ENCODE results near the gene ATP6V0E2. TPM values are rescaled to one million over a fixed set of nuclear protein-coding genes. Genes with fewer than 3 reads are reported as not detected.
A peak's percentile ranks its signal among the peaks of the same experiment; 100 is the strongest.

The ATP6V0E2 gene
- total RNA-seq, 2 donors from 2014 or later = 32.6 to 64.3 TPM

DNA sequence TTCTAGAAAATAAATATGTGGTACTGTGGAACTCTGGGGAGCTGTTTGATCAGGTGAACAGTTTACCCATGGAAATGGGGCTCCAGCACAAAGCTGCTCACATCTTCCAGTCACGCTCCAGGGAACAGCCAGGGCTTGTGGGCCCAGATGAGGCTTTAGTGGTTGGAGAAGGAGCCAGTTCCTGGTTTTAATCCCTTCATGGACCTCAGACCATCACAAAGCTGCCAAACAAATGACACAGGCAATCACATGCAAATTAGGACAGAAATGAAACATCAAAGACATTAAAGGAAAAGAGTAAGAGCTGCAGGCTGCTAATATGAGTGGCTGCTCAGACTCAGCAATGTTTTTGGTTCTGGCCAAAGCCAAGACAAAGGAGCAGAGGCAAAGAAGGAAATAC is 2.2 kb upstream of the ATP6V0E2 start:
- peak overlapping the region; percentile 51 for H3K4me3 Mint-ChIP-seq
- no peaks in the 10 kb centered on the region for H3K27me3 Mint-ChIP-seq
- ATAC-seq (no peak), DNase-seq (ENCODE audit: low spot score) (peak; percentile 13)
- H3K4me1 Mint-ChIP-seq (ENCODE audit: low read depth in 2 of 2) = peaks cover 41 to 52% of the 10 kb centered on the region in 2 donors
- H3K9me3 Mint-ChIP-seq = no peaks in the 10 kb centered on the region
- H3K36me3 Mint-ChIP-seq = no peaks in the 10 kb centered on the region
- peak overlapping the region; percentile 21 to 41 for H3K27ac Mint-ChIP-seq

- peak overlapping the region; percentile 68 to 70 for H3K27ac Mint-ChIP-seq
- H3K4me3 Mint-ChIP-seq = peak overlapping the region; percentile 82
- H3K36me3 Mint-ChIP-seq = no peaks in the 10 kb centered on the region
- ATAC-seq (no peak), DNase-seq (ENCODE audit: low spot score) (peak; percentile 48)
- peaks cover 41 to 52% of the 10 kb centered on the region in 2 donors for H3K4me1 Mint-ChIP-seq (ENCODE audit: low read depth in 2 of 2)
- no peaks in the 10 kb centered on the region for H3K9me3 Mint-ChIP-seq
- H3K27me3 Mint-ChIP-seq = no peaks in the 10 kb centered on the region
These were observed 1.2 kb upstream of the ATP6V0E2 start for GRCh38 chr7:149872419-149873073.

GRCh38 chr7:149873970-149874643 is 338 bp downstream of the ATP6V0E2 start:
- Mint-ChIP-seq H3K4me1 (ENCODE audit: low read depth in 2 of 2) (peaks cover 41 to 49% of the 10 kb centered on the region in 2 donors), H3K36me3 (no peaks in the 10 kb centered on the region), H3K27ac (peak overlapping the region; percentile 68 to 70), H3K27me3 (no peaks in the 10 kb centered on the region), H3K9me3 (no peaks in the 10 kb centered on the region), H3K4me3 (peak overlapping the region; percentile 82)
- no peak for DNase-seq (ENCODE audit: low spot score)
- peak in 1 of 2 donors; percentile 48 for ATAC-seq

DNA sequence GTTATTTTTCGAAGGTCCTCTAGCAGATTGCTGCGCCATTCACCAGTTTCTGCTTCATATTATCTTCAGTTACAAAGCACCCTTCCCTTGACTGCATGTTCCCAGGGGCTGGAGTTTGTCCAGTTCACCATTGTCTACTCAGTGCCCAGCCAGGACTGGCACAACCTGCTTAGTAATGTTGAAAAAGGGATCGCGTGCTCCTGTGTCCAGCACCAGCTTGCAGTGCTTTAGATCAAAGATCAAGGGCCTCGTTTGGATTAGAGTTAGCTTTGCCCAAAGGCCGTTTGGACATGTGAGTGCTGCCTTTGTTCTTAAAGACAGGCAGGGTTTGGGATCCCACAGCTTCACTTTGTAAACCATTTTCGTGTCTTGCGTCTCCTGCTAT is 867 bp downstream of the ATP6V0E2 start:
- no peaks in the 10 kb centered on the region for H3K36me3 Mint-ChIP-seq
- H3K27me3 Mint-ChIP-seq = no peaks in the 10 kb centered on the region
- ATAC-seq = no peak
- peak; percentile 44 for DNase-seq (ENCODE audit: low spot score)
- peak overlapping the region; percentile 82 for H3K4me3 Mint-ChIP-seq
- H3K27ac Mint-ChIP-seq = peak overlapping the region; percentile 62 to 68
- no peaks in the 10 kb centered on the region for H3K9me3 Mint-ChIP-seq
- peaks cover 39 to 44% of the 10 kb centered on the region in 2 donors for H3K4me1 Mint-ChIP-seq (ENCODE audit: low read depth in 2 of 2)

GRCh38 chr7:149875396-149875795 is 1.6 kb downstream of the ATP6V0E2 start:
- Mint-ChIP-seq H3K27ac (peak overlapping the region; percentile 62 to 68), H3K9me3 (no peaks in the 10 kb centered on the region), H3K4me3 (peak overlapping the region; percentile 82), H3K4me1 (ENCODE audit: low read depth in 2 of 2) (peaks cover 32 to 36% of the 10 kb centered on the region in 2 donors), H3K36me3 (no peaks in the 10 kb centered on the region), H3K27me3 (no peaks in the 10 kb centered on the region)
- ATAC-seq = no peak
- DNase-seq (ENCODE audit: low spot score) = peak; percentile 29

- Mint-ChIP-seq H3K27ac (no peak overlapping the region), H3K4me1 (ENCODE audit: low read depth in 2 of 2) (peaks cover 17 to 19% of the 10 kb centered on the region in 2 donors), H3K4me3 (no peak overlapping the region), H3K36me3 (no peaks in the 10 kb centered on the region), H3K9me3 (no peaks in the 10 kb centered on the region), H3K27me3 (no peaks in the 10 kb centered on the region)
- DNase-seq (ENCODE audit: low spot score) = no peak
- ATAC-seq = no peak
These were observed 4.2 kb downstream of the ATP6V0E2 start for GRCh38 chr7:149877890-149878522.

- Mint-ChIP-seq H3K4me1 (ENCODE audit: low read depth in 2 of 2) (peaks cover 22 to 24% of the 10 kb centered on the region in 2 donors), H3K4me3 (no peak overlapping the region), H3K27me3 (no peaks in the 10 kb centered on the region), H3K9me3 (no peaks in the 10 kb centered on the region), H3K27ac (no peak overlapping the region), H3K36me3 (no peaks in the 10 kb centered on the region)
- peak; percentile 12 for DNase-seq (ENCODE audit: low spot score)
- ATAC-seq = no peak
These were observed 4.8 kb downstream of the ATP6V0E2 start for GRCh38 chr7:149878523-149878921.

- no peaks in the 10 kb centered on the region for H3K36me3 Mint-ChIP-seq
- H3K4me1 Mint-ChIP-seq (ENCODE audit: low read depth in 2 of 2) = peaks cover 22 to 24% of the 10 kb centered on the region in 2 donors
- no peaks in the 10 kb centered on the region for H3K9me3 Mint-ChIP-seq
- peak; percentile 46 for DNase-seq (ENCODE audit: low spot score)
- no peaks in the 10 kb centered on the region for H3K27me3 Mint-ChIP-seq
- H3K27ac Mint-ChIP-seq = no peak overlapping the region
- H3K4me3 Mint-ChIP-seq = no peak overlapping the region
- ATAC-seq = no peak
These were observed 5.5 kb downstream of the ATP6V0E2 start for GRCh38 chr7:149879271-149879743.

DNA sequence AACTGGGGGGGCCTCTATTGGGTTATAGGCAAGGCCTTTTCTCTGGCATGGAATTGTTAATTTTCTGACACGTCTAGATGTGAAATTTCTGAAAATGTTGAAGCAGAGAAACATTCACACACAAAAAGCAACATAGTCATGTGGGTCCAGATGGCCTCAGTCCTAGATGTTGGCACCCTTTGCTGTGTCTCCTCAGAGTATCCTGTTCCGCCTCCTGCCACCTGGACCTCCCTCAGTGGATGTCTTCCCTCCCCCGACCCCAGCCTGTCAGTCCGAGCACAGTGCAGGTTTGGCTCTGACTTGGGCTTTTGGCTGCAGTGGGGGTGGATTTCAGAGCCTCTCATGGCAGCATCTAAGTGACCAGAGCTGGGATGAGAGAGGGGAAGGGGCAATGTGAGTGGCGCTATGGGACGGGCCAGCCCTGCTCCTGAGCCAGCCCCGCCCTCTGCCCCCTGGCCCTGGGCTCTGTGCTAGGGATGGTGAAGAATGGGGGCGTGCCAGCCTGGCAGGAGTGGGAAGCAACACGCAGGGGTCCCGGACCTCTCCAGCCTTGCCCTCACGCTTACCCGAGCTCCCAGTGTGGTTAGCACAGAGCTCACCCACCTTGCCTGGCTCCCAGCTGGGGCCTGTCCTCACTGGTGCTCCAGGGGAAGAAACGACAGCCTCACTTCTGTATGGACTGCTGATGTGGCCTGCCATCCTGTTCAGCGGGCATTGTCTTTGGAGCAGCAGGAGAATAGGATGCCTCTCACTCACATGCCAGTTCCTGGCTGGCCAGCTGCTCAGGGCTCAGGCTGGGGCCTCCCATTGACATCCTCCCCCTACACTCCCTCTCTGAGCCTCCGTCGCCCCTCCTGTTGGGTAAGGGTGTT is 6.2 kb downstream of the ATP6V0E2 start:
- H3K9me3 Mint-ChIP-seq = no peaks in the 10 kb centered on the region
- H3K27ac Mint-ChIP-seq = no peak overlapping the region

GRCh38 chr7:149880638-149881311 is 7.0 kb downstream of the ATP6V0E2 start:
- Mint-ChIP-seq H3K36me3 (no peaks in the 10 kb centered on the region), H3K27me3 (no peaks in the 10 kb centered on the region), H3K4me1 (ENCODE audit: low read depth in 2 of 2) (peaks cover 7 to 11% of the 10 kb centered on the region in 2 donors), H3K9me3 (no peaks in the 10 kb centered on the region), H3K4me3 (no peak overlapping the region), H3K27ac (no peak overlapping the region)
- DNase-seq (ENCODE audit: low spot score) = peak; percentile 44
- ATAC-seq = no peak

More for the DNA sequence above, 6.2 kb downstream of the ATP6V0E2 start:
- H3K36me3 Mint-ChIP-seq = no peaks in the 10 kb centered on the region
- no peak overlapping the region for H3K4me3 Mint-ChIP-seq
- peak; percentile 35 for DNase-seq (ENCODE audit: low spot score)
- peaks cover 15 to 19% of the 10 kb centered on the region in 2 donors for H3K4me1 Mint-ChIP-seq (ENCODE audit: low read depth in 2 of 2)
- no peak for ATAC-seq
- H3K27me3 Mint-ChIP-seq = no peaks in the 10 kb centered on the region

- DNase-seq (ENCODE audit: low spot score) (peak; percentile 51), ATAC-seq (no peak)
- H3K27me3 Mint-ChIP-seq = no peaks in the 10 kb centered on the region
- H3K4me3 Mint-ChIP-seq = no peak overlapping the region
- H3K9me3 Mint-ChIP-seq = no peaks in the 10 kb centered on the region
- peaks cover 7 to 10% of the 10 kb centered on the region in 2 donors for H3K4me1 Mint-ChIP-seq (ENCODE audit: low read depth in 2 of 2)
- H3K27ac Mint-ChIP-seq = no peak overlapping the region
- H3K36me3 Mint-ChIP-seq = no peaks in the 10 kb centered on the region
These were observed 7.8 kb downstream of the ATP6V0E2 start for GRCh38 chr7:149881328-149882247.

Data from natural killer cell treated with Interleukin-12 subunit alpha and Interleukin-12 subunit beta and Interleukin-15 and Interleukin-18, amount 100 ng/mL, for 72 hours (primary cell).